Prostate gland (tissue), 2 donors: ENCODE data around the gene ADIPOQ. TPM values are rescaled to one million over a fixed set of nuclear protein-coding genes. Genes with fewer than 3 reads are reported as not detected.

Source experiments
- DNase-seq: peaks from one replicate; pipeline ENCODE4 v3.0.0-alpha.2; 2019; ENCODE audit warnings: low spot score
- H3K27ac ChIP-seq, 2 donors: fragments of 200-600 bp; sonication (generic); 2 replicates each; pipeline ENCODE4 v1.5.1; 2017 to 2019
- H3K27me3 ChIP-seq: fragments of 200-600 bp; sonication (generic); replicated peaks from 2 replicates; pipeline ENCODE4 v1.5.1; 2019; ENCODE audit not compliant: insufficient read depth
- H3K36me3 ChIP-seq, 2 donors: fragments of 200-600 bp; sonication (generic); 1 replicate in 1 of 2; 2 replicates in 1 of 2; pipeline versions ENCODE4 v1.5.1 to v1.8.1; 2017 to 2019
- H3K4me1 ChIP-seq: fragments of 200-600 bp; sonication (generic); replicated peaks from 2 replicates; pipeline ENCODE4 v1.5.1; 2019
- H3K4me3 ChIP-seq, 2 donors: fragments of 200-600 bp; sonication (generic); 2 replicates each; pipeline ENCODE4 v1.5.1; 2017 to 2019
- H3K9me3 ChIP-seq: fragments of 200-600 bp; sonication (generic); 2 replicates; pipeline ENCODE4 v1.5.1; 2017
- POLR2A ChIP-seq: fragments of 450-650 bp; IDR thresholded peaks from one replicate; pipeline ENCODE4 v1.6.1; 2016; ENCODE audit warnings: antibody characterized with exemption, mild to moderate bottlenecking
- POLR2AphosphoS5 ChIP-seq: sonication (generic); formaldehyde crosslinking; IDR thresholded peaks from one replicate; pipeline ENCODE4 v1.6.1; 2017; ENCODE audit warnings: antibody characterized with exemption
- WGBS: methylation state at CpG from one replicate; pipeline ENCODE4 v1.1.5; 2018; 5-methylcytosine and 5-hydroxymethylcytosine counted together
- intact Hi-C: fragments of 100-400 bp; cut with DNase I; formaldehyde crosslinking; loops from one replicate; pipeline ENCODE4 v1.14.2; 2022
- total RNA-seq, 2 donors: library from RNA; depleted of rRNA; stranded (reverse); fragments of >200 nt; gene quantifications; one replicate each; pipeline ENCODE4 v1.1.0, GENCODE V29; 2016
- TF ChIP-seq, protein P1 (sequence below), 4 experiments: fragments of 200-600 bp in 2 of 4; fragments of 450-650 bp in 2 of 4; sonication (generic) in 2 of 4; IDR thresholded peaks; 1 replicate in 3 of 4; 2 replicates in 1 of 4; pipeline ENCODE4 v1.5.1; 2016 to 2019; ENCODE audit warnings: antibody characterized with exemption in 4 of 4, mild to moderate bottlenecking in 2 of 4, moderate library complexity in 2 of 4

The ADIPOQ gene
- total RNA-seq, 2 donors from 2014 or later: not detected

DNA sequence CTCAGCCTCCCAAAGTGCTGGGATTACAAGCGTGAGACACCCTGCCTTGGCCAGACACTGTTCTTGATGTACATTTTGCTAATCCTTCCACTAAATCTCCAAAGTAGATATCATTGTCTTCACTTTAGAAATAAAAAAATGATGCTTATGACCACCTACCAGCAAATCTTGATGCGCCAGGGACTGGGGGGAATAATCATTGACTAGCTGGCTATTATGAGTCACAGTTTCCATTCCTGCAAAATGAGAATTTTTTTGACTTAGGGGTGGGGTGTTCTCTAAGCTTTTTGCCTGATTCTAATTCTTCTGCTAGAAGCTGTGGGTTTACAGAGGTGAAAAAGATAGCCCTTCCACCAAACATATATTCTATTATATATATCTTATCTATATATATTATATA lies 19.1 kb upstream of the ADIPOQ start:
- Histone ChIP-seq H3K4me1 (no peaks in the 10 kb centered on the region), H3K9me3 (no peaks in the 10 kb centered on the region), H3K36me3 (no peaks in the 10 kb centered on the region), H3K27me3 (no peaks in the 10 kb centered on the region), H3K4me3 (no peak overlapping the region), H3K27ac (no peak overlapping the region)
- DNase-seq: no peak
- 73% methylated on average over 2 of the region's 2 CpGs for WGBS
- TF ChIP-seq POLR2A (no peak), POLR2AphosphoS5 (no peak)
- TF ChIP-seq, protein P1, sequence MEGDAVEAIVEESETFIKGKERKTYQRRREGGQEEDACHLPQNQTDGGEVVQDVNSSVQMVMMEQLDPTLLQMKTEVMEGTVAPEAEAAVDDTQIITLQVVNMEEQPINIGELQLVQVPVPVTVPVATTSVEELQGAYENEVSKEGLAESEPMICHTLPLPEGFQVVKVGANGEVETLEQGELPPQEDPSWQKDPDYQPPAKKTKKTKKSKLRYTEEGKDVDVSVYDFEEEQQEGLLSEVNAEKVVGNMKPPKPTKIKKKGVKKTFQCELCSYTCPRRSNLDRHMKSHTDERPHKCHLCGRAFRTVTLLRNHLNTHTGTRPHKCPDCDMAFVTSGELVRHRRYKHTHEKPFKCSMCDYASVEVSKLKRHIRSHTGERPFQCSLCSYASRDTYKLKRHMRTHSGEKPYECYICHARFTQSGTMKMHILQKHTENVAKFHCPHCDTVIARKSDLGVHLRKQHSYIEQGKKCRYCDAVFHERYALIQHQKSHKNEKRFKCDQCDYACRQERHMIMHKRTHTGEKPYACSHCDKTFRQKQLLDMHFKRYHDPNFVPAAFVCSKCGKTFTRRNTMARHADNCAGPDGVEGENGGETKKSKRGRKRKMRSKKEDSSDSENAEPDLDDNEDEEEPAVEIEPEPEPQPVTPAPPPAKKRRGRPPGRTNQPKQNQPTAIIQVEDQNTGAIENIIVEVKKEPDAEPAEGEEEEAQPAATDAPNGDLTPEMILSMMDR (IDR thresholded peaks at IDR 0.05): no peak
- intact Hi-C loops: loop anchor here (5.0 kb wide), 1 partner anchor 206 kb away; no protein-coding TSS in a partner anchor

GRCh38 chr3:186824430-186825139 lies 17.9 kb upstream of the ADIPOQ start:
- no peaks in the 10 kb centered on the region for H3K4me1 ChIP-seq
- no peaks in the 10 kb centered on the region for H3K9me3 ChIP-seq
- no peak for DNase-seq
- 54% methylated on average over 17 of the region's 18 CpGs for WGBS
- H3K27ac ChIP-seq: no peak overlapping the region
- H3K4me3 ChIP-seq: no peak overlapping the region
- intact Hi-C loops: loop anchor here (5.0 kb wide), 1 partner anchor 207 kb away; no protein-coding TSS in a partner anchor
- TF ChIP-seq POLR2AphosphoS5 (no peak), POLR2A (no peak)
- TF ChIP-seq, protein P1 (IDR thresholded peaks at IDR 0.05): no peak
- H3K27me3 ChIP-seq: no peaks in the 10 kb centered on the region
- H3K36me3 ChIP-seq: no peaks in the 10 kb centered on the region

GRCh38 chr3:186825294-186825821 lies 17.2 kb upstream of the ADIPOQ start:
- TF ChIP-seq POLR2AphosphoS5 (no peak), POLR2A (no peak)
- TF ChIP-seq, protein P1 (IDR thresholded peaks at IDR 0.05): no peak
- 18% methylated on average over 22 of the region's 23 CpGs for WGBS
- H3K9me3 ChIP-seq: no peaks in the 10 kb centered on the region
- no peak for DNase-seq
- no peak overlapping the region for H3K4me3 ChIP-seq
- no peak overlapping the region for H3K27ac ChIP-seq
- no peaks in the 10 kb centered on the region for H3K27me3 ChIP-seq
- H3K36me3 ChIP-seq: no peaks in the 10 kb centered on the region
- intact Hi-C loops: no loop called here
- no peaks in the 10 kb centered on the region for H3K4me1 ChIP-seq

- TF ChIP-seq POLR2AphosphoS5: no peak
- TF ChIP-seq, protein P1 (IDR thresholded peaks at IDR 0.05): no peak
- Histone ChIP-seq H3K27me3 (no peaks in the 10 kb centered on the region), H3K4me1 (no peaks in the 10 kb centered on the region), H3K27ac (no peak overlapping the region), H3K9me3 (no peaks in the 10 kb centered on the region), H3K36me3 (no peaks in the 10 kb centered on the region), H3K4me3 (no peak overlapping the region)
- intact Hi-C loops: no loop called here
- 55% methylated on average over 11 of the region's 11 CpGs for WGBS
- DNase-seq: no peak
Measured at GRCh38 chr3:186825872-186826409, 16.6 kb upstream of the ADIPOQ start.
